Gastroesophageal sphincter (tissue), 4 donors: Measurements from ENCODE around the gene PRKD1. TPM values are rescaled to one million over a fixed set of nuclear protein-coding genes. Genes with fewer than 3 reads are reported as not detected.

ENCODE experiments used
- ATAC-seq: fragments of 150-250 bp; one replicate; pipeline ENCODE4 v1.9.1; 2016; ENCODE audit warnings: mild to moderate bottlenecking, moderate library complexity
- H3K27ac ChIP-seq, 4 donors: fragments of 200-600 bp; sonication (generic) in 3 of 4; 1 replicate in 3 of 4; 2 replicates in 1 of 4; pipeline ENCODE4 v1.5.1; 2016 to 2019
- H3K27me3 ChIP-seq: fragments of 200-600 bp; sonication (generic); one replicate; pipeline ENCODE4 v1.5.1; 2019
- H3K36me3 ChIP-seq, 2 donors: fragments of 200-600 bp; sonication (generic); one replicate each; pipeline ENCODE4 v1.5.1; 2019; ENCODE audit warnings: control low read depth in 1 of 2
- H3K4me1 ChIP-seq, 3 donors: fragments of 200-600 bp; sonication (generic); 1 replicate in 2 of 3; 2 replicates in 1 of 3; pipeline ENCODE4 v1.5.1; 2016 to 2019; ENCODE audit warnings: control low read depth in 2 of 3
- H3K4me3 ChIP-seq, 2 donors: fragments of 200-600 bp; sonication (generic); one replicate each; pipeline ENCODE4 v1.5.1; 2019; ENCODE audit warnings: mild to moderate bottlenecking in 1 of 2, moderate library complexity in 1 of 2
- H3K9me3 ChIP-seq, 3 donors: fragments of 200-600 bp; sonication (generic); one replicate each; pipeline ENCODE4 v1.5.1; 2017 to 2019; ENCODE audit warnings: control low read depth in 2 of 3
- EP300 ChIP-seq: sonication (generic); formaldehyde crosslinking; IDR thresholded peaks from one replicate; pipeline ENCODE4 v1.6.1; 2017; ENCODE audit warnings: antibody characterized with exemption, mild to moderate bottlenecking
- POLR2A ChIP-seq, 2 donors: fragments of 450-650 bp; IDR thresholded peaks; one replicate each; pipeline ENCODE4 v1.6.1; 2017; ENCODE audit warnings: antibody characterized with exemption in 2 of 2, mild to moderate bottlenecking in 2 of 2, moderate library complexity in 1 of 2
- POLR2AphosphoS5 ChIP-seq: sonication (generic); formaldehyde crosslinking; IDR thresholded peaks from one replicate; pipeline ENCODE4 v1.6.1; 2017; ENCODE audit warnings: antibody characterized with exemption
- WGBS, 2 donors: methylation state at CpG; one replicate each; pipeline ENCODE4 v1.1.5; 2018; ENCODE audit warnings: low coverage in 1 of 2; 5-methylcytosine and 5-hydroxymethylcytosine counted together
- total RNA-seq, 4 donors: library from RNA; depleted of rRNA; stranded (reverse); fragments of >200 nt; gene quantifications; one replicate each; pipeline ENCODE4 v1.1.0, GENCODE V29; 2016
- TF ChIP-seq, protein P1 (sequence below), 4 experiments: fragments of 200-600 bp in 2 of 4; fragments of 450-650 bp in 2 of 4; sonication (generic) in 1 of 4; IDR thresholded peaks; one replicate each; pipeline ENCODE4 v1.5.1; 2017 to 2019; ENCODE audit warnings: antibody characterized with exemption in 4 of 4, mild to moderate bottlenecking in 2 of 4, moderate library complexity in 2 of 4

Gene PRKD1
- total RNA-seq, 4 donors from 2014 or later: 11.9 to 14.3 (median 12.6) TPM

- peaks cover 0 to 13% (median 3%) of the 10 kb centered on the region in 3 donors for H3K4me1 ChIP-seq
- H3K27me3 ChIP-seq: no peaks in the 10 kb centered on the region
- no peak overlapping the region for H3K4me3 ChIP-seq
- TF ChIP-seq POLR2AphosphoS5: no peak
- no peak for TF ChIP-seq POLR2A (IDR thresholded peaks at IDR 0.05)
- TF ChIP-seq, protein P1, sequence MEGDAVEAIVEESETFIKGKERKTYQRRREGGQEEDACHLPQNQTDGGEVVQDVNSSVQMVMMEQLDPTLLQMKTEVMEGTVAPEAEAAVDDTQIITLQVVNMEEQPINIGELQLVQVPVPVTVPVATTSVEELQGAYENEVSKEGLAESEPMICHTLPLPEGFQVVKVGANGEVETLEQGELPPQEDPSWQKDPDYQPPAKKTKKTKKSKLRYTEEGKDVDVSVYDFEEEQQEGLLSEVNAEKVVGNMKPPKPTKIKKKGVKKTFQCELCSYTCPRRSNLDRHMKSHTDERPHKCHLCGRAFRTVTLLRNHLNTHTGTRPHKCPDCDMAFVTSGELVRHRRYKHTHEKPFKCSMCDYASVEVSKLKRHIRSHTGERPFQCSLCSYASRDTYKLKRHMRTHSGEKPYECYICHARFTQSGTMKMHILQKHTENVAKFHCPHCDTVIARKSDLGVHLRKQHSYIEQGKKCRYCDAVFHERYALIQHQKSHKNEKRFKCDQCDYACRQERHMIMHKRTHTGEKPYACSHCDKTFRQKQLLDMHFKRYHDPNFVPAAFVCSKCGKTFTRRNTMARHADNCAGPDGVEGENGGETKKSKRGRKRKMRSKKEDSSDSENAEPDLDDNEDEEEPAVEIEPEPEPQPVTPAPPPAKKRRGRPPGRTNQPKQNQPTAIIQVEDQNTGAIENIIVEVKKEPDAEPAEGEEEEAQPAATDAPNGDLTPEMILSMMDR (IDR thresholded peaks at IDR 0.05): no peak
- no peak for TF ChIP-seq EP300
- no peak overlapping the region for H3K27ac ChIP-seq
- no peaks in the 10 kb centered on the region for H3K9me3 ChIP-seq
- 38 to 49% methylated on average over 2 of the region's 2 CpGs for WGBS, 2 donors
- no peak for ATAC-seq
- H3K36me3 ChIP-seq: no peaks in the 10 kb centered on the region
Measured at GRCh38 chr14:29687866-29688265, 239.8 kb downstream of the PRKD1 start.

- Histone ChIP-seq H3K4me1 (peaks cover 0 to 13% (median 3%) of the 10 kb centered on the region in 3 donors), H3K9me3 (no peaks in the 10 kb centered on the region), H3K36me3 (no peaks in the 10 kb centered on the region), H3K27ac (no peak overlapping the region), H3K27me3 (no peaks in the 10 kb centered on the region), H3K4me3 (no peak overlapping the region)
- TF ChIP-seq, protein P1 (IDR thresholded peaks at IDR 0.05): no peak
- TF ChIP-seq POLR2AphosphoS5 (no peak), POLR2A (IDR thresholded peaks at IDR 0.05) (no peak)
- WGBS, 2 donors: 93 to 100% methylated on average over 2 to 5 of the region's 5 CpGs
- no peak for ATAC-seq
Measured at GRCh38 chr14:29687071-29687765, 240.4 kb downstream of the PRKD1 start.

- no peak overlapping the region for H3K27ac ChIP-seq
- TF ChIP-seq EP300 (no peak), POLR2AphosphoS5 (no peak), POLR2A (IDR thresholded peaks at IDR 0.05) (no peak)
- TF ChIP-seq, protein P1 (IDR thresholded peaks at IDR 0.05): no peak
- no peak for ATAC-seq
Measured at GRCh38 chr14:29684926-29685325, 242.7 kb downstream of the PRKD1 start.

DNA sequence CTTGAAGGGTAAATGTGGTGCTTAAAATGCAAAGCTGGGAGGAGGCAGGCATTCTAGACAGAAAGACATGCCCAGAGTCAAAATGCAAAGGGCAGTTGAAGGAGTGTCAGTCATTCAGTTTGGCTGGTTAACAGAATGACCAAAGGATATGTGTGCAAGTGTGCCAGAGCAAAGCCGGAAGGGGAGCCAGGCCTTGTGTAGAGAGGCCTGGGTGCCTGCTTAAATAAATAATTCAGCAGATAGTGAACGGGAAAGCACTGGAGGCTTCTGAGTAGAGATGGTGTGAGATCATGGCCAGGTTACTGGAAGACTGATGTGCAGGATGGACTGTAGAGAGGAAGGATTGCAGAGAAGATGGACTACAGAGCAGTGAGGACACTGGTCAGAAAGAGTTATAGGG lies 244.9 kb downstream of the PRKD1 start:
- TF ChIP-seq EP300: no peak
- TF ChIP-seq, protein P1 (IDR thresholded peaks at IDR 0.05): no peak
- TF ChIP-seq POLR2AphosphoS5: no peak
- no peak for TF ChIP-seq POLR2A (IDR thresholded peaks at IDR 0.05)
- Histone ChIP-seq H3K4me3 (no peak overlapping the region), H3K36me3 (no peaks in the 10 kb centered on the region), H3K27ac (no peak overlapping the region), H3K9me3 (no peaks in the 10 kb centered on the region), H3K4me1 (peaks cover 0 to 13% (median 3%) of the 10 kb centered on the region in 3 donors), H3K27me3 (no peaks in the 10 kb centered on the region)
- WGBS, 2 donors: 86 to 90% methylated on average over 2 of the region's 2 CpGs
- ATAC-seq: no peak

More at GRCh38 chr14:29684926-29685325, 242.7 kb downstream of the PRKD1 start:
- Histone ChIP-seq H3K27me3 (no peaks in the 10 kb centered on the region), H3K9me3 (no peaks in the 10 kb centered on the region), H3K36me3 (no peaks in the 10 kb centered on the region), H3K4me1 (peaks cover 0 to 13% (median 3%) of the 10 kb centered on the region in 3 donors), H3K4me3 (no peak overlapping the region)

DNA sequence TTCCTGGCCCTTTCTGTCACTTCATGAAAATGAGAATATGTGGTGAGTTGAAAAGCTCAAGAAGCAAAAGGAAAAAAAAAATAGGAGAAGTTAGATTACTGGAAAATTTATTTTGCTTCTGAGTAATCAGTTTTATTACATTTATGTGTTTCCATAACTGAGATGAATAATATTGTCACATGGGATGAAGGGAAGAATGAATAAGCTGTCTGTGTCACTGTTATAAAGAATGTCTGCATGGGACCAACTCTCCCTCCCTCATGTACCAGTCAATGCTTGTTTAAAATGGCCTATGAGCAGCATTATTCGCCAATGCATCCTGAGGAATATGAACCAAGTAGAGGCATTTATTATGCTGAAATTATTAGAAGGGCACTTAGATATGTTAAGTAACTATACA lies 246.3 kb downstream of the PRKD1 start:
- no peak for ATAC-seq
- Histone ChIP-seq H3K9me3 (no peaks in the 10 kb centered on the region), H3K27ac (no peak overlapping the region), H3K4me3 (no peak overlapping the region), H3K4me1 (peaks cover 0 to 13% (median 3%) of the 10 kb centered on the region in 3 donors), H3K36me3 (no peaks in the 10 kb centered on the region), H3K27me3 (no peaks in the 10 kb centered on the region)
- WGBS, 2 donors: 83 to 86% methylated on average over 1 of the region's 1 CpG
- no peak for TF ChIP-seq POLR2A (IDR thresholded peaks at IDR 0.05)
- TF ChIP-seq, protein P1 (IDR thresholded peaks at IDR 0.05): no peak
- TF ChIP-seq EP300: no peak
- TF ChIP-seq POLR2AphosphoS5: no peak
